Heart right ventricle (tissue), 16 donors: ENCODE data around the gene ADAT3. TPM values are rescaled to one million over a fixed set of nuclear protein-coding genes. Genes with fewer than 3 reads are reported as not detected.
"Not testable (repeated sequence)": the region's sequence is repeated elsewhere in the genome, so short reads cannot be mapped to it uniquely, and the experiment has no call there.

Source experiments
- ATAC-seq, 8 donors: fragments of 200-7000 bp; cut with Tn5 transposase; one replicate each; pipeline ENCODE4 v1.9.1; 2020; ENCODE audit warnings: mild to moderate bottlenecking in 8 of 8, moderate library complexity in 8 of 8, moderate number of reproducible peaks in 1 of 8
- DNase-seq, 2 donors: peaks; one replicate each; pipeline ENCODE4 v3.0.0-alpha.2; 2020
- H3K27ac ChIP-seq, 10 donors: fragments of 200-600 bp; sonication (generic) in 2 of 10; one replicate each; pipeline versions ENCODE4 v1.5.0 to v1.8.0; 2020 to 2022; ENCODE audit warnings: mild to moderate bottlenecking in 3 of 10
- H3K27me3 ChIP-seq, 7 donors: fragments of 200-600 bp; one replicate each; pipeline ENCODE4 v1.8.0; 2021 to 2022; ENCODE audit warnings: mild to moderate bottlenecking in 2 of 7
- H3K36me3 ChIP-seq, 9 donors: fragments of 200-600 bp; sonication (generic) in 1 of 9; one replicate each; pipeline versions ENCODE4 v1.5.0 to v1.8.0; 2020 to 2022; ENCODE audit warnings: mild to moderate bottlenecking in 2 of 9
- H3K4me1 ChIP-seq, 9 donors: fragments of 200-600 bp; sonication (generic) in 1 of 9; one replicate each; pipeline versions ENCODE4 v1.5.0 to v1.8.0; 2020 to 2022; ENCODE audit warnings: mild to moderate bottlenecking in 4 of 9
- H3K4me3 ChIP-seq, 10 donors: fragments of 200-600 bp; sonication (generic) in 2 of 10; one replicate each; pipeline versions ENCODE4 v1.5.0 to v1.8.0; 2020 to 2022; ENCODE audit warnings: mild to moderate bottlenecking in 7 of 10, moderate library complexity in 2 of 10
- H3K9me3 ChIP-seq, 11 donors: fragments of 200-600 bp in 10 of 11; sonication (generic) in 2 of 11; one replicate each; pipeline versions ENCODE4 v1.5.0 to v1.8.0; 2013 to 2022; ENCODE audit warnings: mild to moderate bottlenecking in 2 of 11, control low read depth in 1 of 11, moderate library complexity in 1 of 11
- CTCF ChIP-seq, 9 donors: fragments of 200-600 bp; sonication (generic) in 2 of 9; IDR thresholded peaks; one replicate each; pipeline versions ENCODE4 v1.5.0 to v1.8.0; 2021 to 2022; ENCODE audit warnings: antibody characterized with exemption in 9 of 9, mild to moderate bottlenecking in 5 of 9, moderate library complexity in 1 of 9
- WGBS, 2 donors: extraction: QIAGEN DNeasy Blood & Tissue Kit; methylation state at CpG; one replicate each; pipeline ENCODE4 v1.1.7; 2013; ENCODE audit warnings: inconsistent platforms in 1 of 2; 5-methylcytosine and 5-hydroxymethylcytosine counted together
- intact Hi-C, 10 donors: fragments of 100-400 bp; cut with DNase I; formaldehyde crosslinking; loops; one replicate each; pipeline versions ENCODE4 v1.11.1 to v1.14.2; 2022
- polyA plus RNA-seq, 2 donors: library from polyadenylated mRNA; stranded (reverse); fragments of 200-250 nt; gene quantifications; one replicate each; pipeline ENCODE4 v1.2.3, GENCODE V29; 2013
- total RNA-seq, 10 donors: library from RNA; stranded (reverse); fragmentation: NEBNext Ultra II Directional in 3 of 10; extraction: Animal tissue kit (Norgen Biotek cat#: 25700) in 3 of 10; gene quantifications; one replicate each; pipeline versions ENCODE4 v1.2.1 to v1.2.4, GENCODE V29; 2021 to 2023
- donor health status: Arrhythmogenic right ventricular cardiomyopathy.
- donor health status: ischemic (EF 13 %, LVEDD 7.1; RV severe dilation, severe dysfunction).
- donor health status: healthy with polysubstance abuse.
- donor health status: DM: no; HTN: yes; CAD: no.
- donor health status: DM: no; HTN: no; CAD: no.
- donor health status: ischemic (EF 25% LVEDD 6.9; RV normal size, moderate dysfunction).
- donor health status: ischemic (EF 25% LVEDD 5.7; RV mildly dilated, moderate dysfunction).
- donor health status: healthy.
- donor health status: DM: yes; HTN: yes; CAD: no.
- donor health status: Ischemic cardiomyopathy.
- donor health status: ischemic (EF 35%, LVEDD 5.7; RV mildly dilated, moderate dysfunction).
- donor health status: nonischemic (EF 11% LVEDD 7.7; RV severe dilation, severe dysfunction).
- donor health status: DM: yes; HTN: yes; CAD: no.
- donor health status: PGD.
- donor health status: ischemic (EF 29% LVEDD 5.4; RV normal size, mild dysfunction).
- donor health status: nonischemic (EF 23%, LVEDD 6.1; RV moderate dilation, normal function).

ADAT3 gene
- total and polyA plus RNA-seq, 12 donors, result 0.94 to 4.3 (median 1.6) TPM

DNA sequence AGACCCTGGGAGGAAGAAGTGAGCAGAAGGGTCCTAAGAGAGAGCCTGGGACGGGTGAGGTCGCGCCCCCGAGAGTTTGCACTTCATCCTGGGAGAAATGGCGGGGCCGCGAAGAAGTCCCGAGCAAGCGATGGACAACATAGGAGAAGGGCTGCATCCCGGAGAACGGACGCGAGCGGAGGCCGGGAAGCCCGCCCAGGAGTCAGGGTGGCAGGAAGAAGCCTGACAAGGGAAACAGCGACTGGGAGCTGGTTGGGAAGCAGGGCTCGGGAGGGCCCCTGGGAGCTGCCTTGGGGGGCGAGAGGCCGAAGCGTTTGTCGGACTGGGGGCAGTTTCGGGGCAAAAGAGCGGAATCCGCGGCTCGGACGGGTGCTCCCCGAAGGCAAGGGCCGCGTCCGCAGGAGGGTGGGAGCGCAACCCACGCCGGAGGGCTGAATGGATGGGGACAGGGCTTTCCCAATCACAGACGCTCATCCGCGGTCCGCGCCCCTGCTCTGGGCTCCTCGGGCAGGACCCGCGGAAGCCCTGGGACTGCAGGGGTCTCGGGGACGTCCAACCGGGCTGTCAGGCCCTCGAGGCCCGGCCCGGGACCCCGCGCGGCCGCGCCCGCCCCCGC, 20.4 kb upstream of the ADAT3 start:
- TF ChIP-seq CTCF (IDR thresholded peaks at IDR 0.05), result no peak
- no peaks in the 10 kb centered on the region for H3K9me3 ChIP-seq
- 0 to 1% methylated on average over 55 to 56 of the region's 56 CpGs for WGBS, 2 donors
- DNase-seq (no peak), ATAC-seq (peak in 2 of 8 donors; percentile 4 to 10)
- H3K27me3 ChIP-seq, result no peaks in the 10 kb centered on the region
- intact Hi-C loops, result no loop called here
- peaks cover 0 to 19% (median 0%) of the 10 kb centered on the region in 9 donors for H3K36me3 ChIP-seq
- H3K4me3 ChIP-seq, result peak overlapping the region; percentile 87 to 100 (median 96)
- peaks cover 27 to 66% (median 53%) of the 10 kb centered on the region in 9 donors for H3K4me1 ChIP-seq
- peak overlapping the region; percentile 89 to 99 (median 96) for H3K27ac ChIP-seq

DNA sequence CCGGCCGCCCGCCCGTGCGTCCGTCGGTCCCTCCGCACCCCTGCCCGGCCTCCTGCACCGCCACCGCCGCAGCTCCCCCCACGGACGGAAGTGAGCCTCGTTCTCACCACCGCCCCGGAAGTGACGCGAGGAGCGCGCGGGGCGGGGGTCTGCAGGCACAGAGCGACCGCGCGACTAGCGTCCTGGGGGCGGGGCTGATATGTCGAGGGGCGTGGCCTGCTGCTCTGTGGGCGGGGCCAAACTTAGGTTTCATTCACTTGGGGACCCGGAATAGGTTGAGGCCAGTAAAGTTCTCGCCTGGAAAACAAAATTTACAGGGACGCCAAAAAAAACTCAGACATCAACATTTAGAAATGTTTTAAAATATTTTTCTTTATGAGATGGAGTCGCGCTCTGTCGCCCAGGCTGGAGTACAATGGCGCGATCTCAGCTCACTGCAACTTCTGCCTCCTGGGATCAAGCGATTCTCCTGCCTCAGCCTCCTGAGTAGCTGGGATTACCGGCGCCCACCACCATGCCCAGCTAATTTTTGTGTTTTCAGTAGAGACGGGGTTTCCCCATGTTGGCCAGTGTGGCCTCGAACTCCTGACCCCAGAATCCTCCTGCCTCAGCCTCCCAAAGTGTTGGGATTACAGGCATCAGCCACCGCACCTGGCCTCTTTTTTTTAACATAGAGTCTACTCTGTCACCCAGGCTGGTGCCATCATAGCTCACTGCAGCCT, 19.6 kb upstream of the ADAT3 start, which contains the start of gene ABHD17A:
TSS of gene ABHD17A (minus strand) at position 99 of the 722 bp plus-strand sequence. CDS start 3,930 bp downstream, outside the sequence.
- H3K4me3 ChIP-seq, result peak within 1 kb of the TSS; percentile 87 to 100 (median 96)
- intact Hi-C loops, H3K9me3 ChIP-seq, H3K27me3 ChIP-seq: not testable (repeated sequence)
- 25 to 28% methylated on average over 35 to 37 of the region's 46 CpGs for WGBS, 2 donors
- peak; percentile 94 to 95 for DNase-seq
- ATAC-seq, result peak; percentile 89 to 96 (median 94)
- H3K27ac ChIP-seq, result peak within 1 kb of the TSS; percentile 89 to 99 (median 96)
- peaks cover 0 to 12% (median 0%) of the 10 kb centered on the region in 9 donors for H3K36me3 ChIP-seq
- peaks cover 24 to 59% (median 46%) of the 10 kb centered on the region in 9 donors for H3K4me1 ChIP-seq

GRCh38 chr19:1886360-1886759, 18.8 kb upstream of the ADAT3 start:
- Histone ChIP-seq H3K27ac (peak overlapping the region in 4 of 10 donors; percentile 38 to 97 (median 68)), H3K4me1 (peaks cover 20 to 54% (median 40%) of the 10 kb centered on the region in 9 donors)
- DNase-seq, ATAC-seq, H3K9me3 ChIP-seq, H3K36me3 ChIP-seq, intact Hi-C loops, H3K4me3 ChIP-seq, H3K27me3 ChIP-seq: not testable (repeated sequence)
- WGBS, 2 donors, result 95% methylated on average over 15 of the region's 15 CpGs

GRCh38 chr19:1888385-1888784, 16.8 kb upstream of the ADAT3 start:
- ATAC-seq, result no peak
- H3K4me3 ChIP-seq, result no peak overlapping the region
- TF ChIP-seq CTCF (IDR thresholded peaks at IDR 0.05), result no peak
- DNase-seq, result no peak
- 88 to 90% methylated on average over 5 of the region's 5 CpGs for WGBS, 2 donors
- peaks cover 9 to 35% (median 22%) of the 10 kb centered on the region in 9 donors for H3K4me1 ChIP-seq
- no peak overlapping the region for H3K27ac ChIP-seq
- H3K36me3 ChIP-seq, result no peaks in the 10 kb centered on the region
- H3K27me3 ChIP-seq, result no peaks in the 10 kb centered on the region
- intact Hi-C loops, result no loop called here
- no peaks in the 10 kb centered on the region for H3K9me3 ChIP-seq

GRCh38 chr19:1889907-1890306, 15.3 kb upstream of the ADAT3 start:
- WGBS, 2 donors, result 97 to 100% methylated on average over 1 of the region's 1 CpG
- Histone ChIP-seq H3K4me3 (no peak overlapping the region), H3K4me1 (peaks cover 0 to 26% (median 11%) of the 10 kb centered on the region in 9 donors), H3K36me3 (no peaks in the 10 kb centered on the region), H3K9me3 (no peaks in the 10 kb centered on the region), H3K27me3 (no peaks in the 10 kb centered on the region), H3K27ac (no peak overlapping the region)
- ATAC-seq, result no peak
- intact Hi-C loops, result no loop called here
- DNase-seq, result no peak
- TF ChIP-seq CTCF (IDR thresholded peaks at IDR 0.05), result no peak
